Right lobe of liver (tissue), 4 donors: ENCODE results near the gene C20orf173.

Experiments used
- CTCF ChIP-seq, 4 donors: fragments of 200-600 bp in 3 of 4; fragments of 450-650 bp in 1 of 4; IDR thresholded peaks; one replicate each; pipeline versions ENCODE4 v1.5.1 to v1.8.0; 2016 to 2022; ENCODE audit warnings: antibody characterized with exemption in 4 of 4, mild to moderate bottlenecking in 2 of 4
- POLR2A ChIP-seq: fragments of 450-650 bp; IDR thresholded peaks from one replicate; pipeline ENCODE4 v1.6.1; 2017; ENCODE audit warnings: antibody characterized with exemption, mild to moderate bottlenecking
- donor health status: DM: no; HTN: no; CAD: no.
- donor health status: DM: no; HTN: no; CAD: no.
- donor health status: DM: no; HTN: yes; CAD: no.

DNA sequence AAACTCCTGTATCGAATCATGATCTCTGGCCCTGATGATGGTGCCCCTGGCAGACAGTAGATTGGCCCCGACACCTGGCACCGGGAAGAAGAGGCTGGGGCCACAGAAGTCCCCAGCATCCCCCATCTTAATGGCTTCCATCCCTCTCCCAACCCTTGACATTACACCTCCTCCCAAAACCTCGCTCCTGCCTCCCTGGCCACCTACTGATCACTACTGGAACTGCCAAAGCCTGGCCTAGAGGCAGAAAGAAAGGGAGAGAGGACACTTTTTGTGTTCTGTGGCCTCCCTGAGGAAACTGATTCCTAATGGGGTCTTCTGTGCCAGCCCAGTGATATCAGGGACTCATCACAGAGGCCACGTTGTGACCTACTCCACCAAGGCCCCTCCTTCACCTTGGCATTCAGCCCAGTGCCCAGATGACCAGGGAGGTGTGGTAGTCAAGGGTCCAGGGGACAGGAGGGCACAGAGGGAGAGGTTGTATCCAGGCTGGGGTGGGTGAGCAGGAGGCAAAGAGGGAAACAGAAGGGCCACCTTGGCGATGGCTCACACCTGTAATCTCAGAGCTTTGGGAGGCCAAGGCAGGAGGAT, 6.1 kb downstream of the C20orf173 start:
- TF ChIP-seq CTCF (IDR thresholded peaks at IDR 0.05) (peak; percentile 29 to 52 (median 40)), POLR2A (no peak)
